HG02884 (cell line): ENCODE data around the gene SUGCT.
"Not testable (repeated sequence)": the region's sequence is repeated elsewhere in the genome, so short reads cannot be mapped to it uniquely, and the experiment has no call there.

Source experiments
- ATAC-seq: cut with Tn5 transposase; IDR thresholded peaks from one replicate; pipeline ENCODE4 v1.9.1; 2021; ENCODE audit warnings: mild to moderate bottlenecking, moderate library complexity; ENCODE audit not compliant: unreplicated experiment

Gene SUGCT

GRCh38 chr7:40134428-40135316 lies at the start of gene SUGCT, which contains the start of gene MPLKIP:
TSS of gene SUGCT (plus strand) at chr7:40135005.
TSS of gene MPLKIP (minus strand) at chr7:40134622. CDS start at chr7:40134567, 55 bp downstream.
- peak; percentile 80 for ATAC-seq

- no peak for ATAC-seq
Observed at GRCh38 chr7:40092182-40092581, 42.6 kb upstream of the SUGCT start.

GRCh38 chr7:40093631-40094350 lies 41.0 kb upstream of the SUGCT start:
- ATAC-seq, result no peak

GRCh38 chr7:40095230-40095629 lies 39.6 kb upstream of the SUGCT start:
- ATAC-seq, result no peak

- ATAC-seq, result no peak
Observed at GRCh38 chr7:40095695-40096327, 39.0 kb upstream of the SUGCT start.

- ATAC-seq, result no peak
Observed at GRCh38 chr7:40097728-40098127, 37.1 kb upstream of the SUGCT start.

- ATAC-seq, result no peak
Observed at GRCh38 chr7:40098810-40099209, 36.0 kb upstream of the SUGCT start.

- no peak for ATAC-seq
Observed at GRCh38 chr7:40099837-40100236, 35.0 kb upstream of the SUGCT start.

GRCh38 chr7:40101201-40101600 lies 33.6 kb upstream of the SUGCT start:
- ATAC-seq, result no peak

- no peak for ATAC-seq
Observed at GRCh38 chr7:40102897-40103296, 31.9 kb upstream of the SUGCT start.

GRCh38 chr7:40105879-40106473 lies 28.8 kb upstream of the SUGCT start:
- no peak for ATAC-seq

GRCh38 chr7:40115936-40116335 lies 18.9 kb upstream of the SUGCT start:
- no peak for ATAC-seq

- ATAC-seq, result not testable (repeated sequence)
Observed at GRCh38 chr7:40117199-40117598, 17.6 kb upstream of the SUGCT start.

- not testable (repeated sequence) for ATAC-seq
Observed at GRCh38 chr7:40118201-40118600, 16.6 kb upstream of the SUGCT start.

- ATAC-seq, result no peak
Observed at GRCh38 chr7:40120020-40120419, 14.8 kb upstream of the SUGCT start.

- not testable (repeated sequence) for ATAC-seq
Observed at GRCh38 chr7:40122100-40122939, 12.5 kb upstream of the SUGCT start.

GRCh38 chr7:40122940-40123254 lies 11.9 kb upstream of the SUGCT start:
- no peak for ATAC-seq

GRCh38 chr7:40133561-40134427 lies 1.0 kb upstream of the SUGCT start:
- peak; percentile 41 for ATAC-seq

- peak; percentile 10 for ATAC-seq
Observed at GRCh38 chr7:40135317-40135610, 459 bp downstream of the SUGCT start.

- no peak for ATAC-seq
Observed at GRCh38 chr7:40137563-40137962, 2.8 kb downstream of the SUGCT start.
